PFSK-1 (cell line): ENCODE measurements around the gene ABCB7. TPM values are rescaled to one million over a fixed set of nuclear protein-coding genes. Genes with fewer than 3 reads are reported as not detected.

Experiments
- FOXP2 ChIP-seq: optimal IDR thresholded peaks from 2 replicates; pipeline ENCODE3; 2011; ENCODE audit warnings: borderline replicate concordance, control low read depth, inconsistent platforms; ENCODE audit not compliant: insufficient read depth; ENCODE audit errors: extremely low read length, extremely low read depth
- POLR2AphosphoS5 ChIP-seq: IDR thresholded peaks from 2 replicates; pipeline ENCODE4 v1.6.1; 2012; ENCODE audit warnings: low read depth, mild to moderate bottlenecking, control low read depth, low read length, moderate library complexity
- REST ChIP-seq, 2 experiments: IDR thresholded peaks; 2 replicates each; pipeline versions ENCODE4 v1.6.1 to v1.8.0; 2011 to 2012; ENCODE audit warnings: low read depth in 2 of 2, low read length in 2 of 2, control low read depth in 1 of 2, inconsistent platforms in 1 of 2, mild to moderate bottlenecking in 1 of 2, moderate library complexity in 1 of 2; ENCODE audit not compliant: insufficient read depth in 1 of 2
- SIN3A ChIP-seq: IDR thresholded peaks from 2 replicates; pipeline ENCODE4 v1.6.1; 2012; ENCODE audit warnings: mild to moderate bottlenecking, low read length, moderate library complexity, borderline replicate concordance; ENCODE audit not compliant: insufficient read depth
- TAF1 ChIP-seq: IDR thresholded peaks from 2 replicates; pipeline ENCODE4 v1.6.1; 2012; ENCODE audit warnings: low read length, control low read depth, borderline replicate concordance; ENCODE audit not compliant: insufficient read depth
- polyA plus RNA-seq: library from polyadenylated mRNA; unstranded; fragments of >200 nt; gene quantifications from one replicate; pipeline ENCODE4 v1.2.1, GENCODE V29; 2012; ENCODE audit warnings: low read depth, missing spikeins; ENCODE audit not compliant: insufficient read length

ABCB7 gene
- 10.1 TPM for polyA plus RNA-seq

GRCh38 chrX:75155827-75156525 lies at the start of gene ABCB7:
ABCB7 (minus strand) TSS chrX:75156283; CDS start chrX:75156272, 11 bp downstream.
- TF ChIP-seq POLR2AphosphoS5 (peak; percentile 75), TAF1 (peak; percentile 85; the same call in 1 of the 2 replicates), FOXP2 (no peak), REST (IDR thresholded peaks at IDR 0.05; ENCODE audit: insufficient read depth in 1 of 2, low read depth in 2 of 2, low read length in 2 of 2) (no peak), SIN3A (no peak)

- TF ChIP-seq TAF1 (no peak), REST (IDR thresholded peaks at IDR 0.05; ENCODE audit: insufficient read depth in 1 of 2, low read depth in 2 of 2, low read length in 2 of 2) (no peak), POLR2AphosphoS5 (no peak), SIN3A (no peak), FOXP2 (no peak)
Measured at GRCh38 chrX:75181721-75182120, 25.6 kb upstream of the ABCB7 start.

- TF ChIP-seq FOXP2 (no peak), TAF1 (no peak), POLR2AphosphoS5 (no peak), SIN3A (no peak), REST (IDR thresholded peaks at IDR 0.05; ENCODE audit: insufficient read depth in 1 of 2, low read depth in 2 of 2, low read length in 2 of 2) (no peak)
Measured at GRCh38 chrX:75158054-75158453, 2.0 kb upstream of the ABCB7 start.

GRCh38 chrX:75156531-75156945 lies 455 bp upstream of the ABCB7 start:
- no peak for TF ChIP-seq POLR2AphosphoS5
- TF ChIP-seq FOXP2, result no peak
- TF ChIP-seq TAF1, result no peak
- TF ChIP-seq SIN3A, result no peak
- no peak for TF ChIP-seq REST (IDR thresholded peaks at IDR 0.05; ENCODE audit: insufficient read depth in 1 of 2, low read depth in 2 of 2, low read length in 2 of 2)
